B cell (primary cell): ENCODE measurements around the gene DNHD1. TPM values are rescaled to one million over a fixed set of nuclear protein-coding genes. Genes with fewer than 3 reads are reported as not detected.

ENCODE experiments used
- ATAC-seq: fragments of 200-7000 bp; cut with Tn5 transposase; one replicate; pipeline ENCODE4 v1.10.0; 2021; ENCODE audit warnings: low read depth, mild to moderate bottlenecking, moderate number of reproducible peaks, moderate library complexity
- CTCF ChIA-PET: fragments of 350-600 bp; sonication (Branson Sonifier 250); formaldehyde crosslinking; loops from one replicate; lab custom pipeline; 2021; ENCODE audit warnings: antibody characterized with exemption, inconsistent platforms; lab: Charles Lee
- POLR2A ChIA-PET: fragments of 350-600 bp; sonication (Branson Sonifier 250); formaldehyde crosslinking; loops from one replicate; lab custom pipeline; 2021; ENCODE audit warnings: antibody characterized with exemption; lab: Charles Lee
- DNase-seq: peaks from one replicate; pipeline ENCODE4 v3.0.0; 2013
- H2AFZ ChIP-seq: 2 replicates; pipeline ENCODE4 v1.6.1; 2012; ENCODE audit warnings: mild to moderate bottlenecking, low read depth, low read length; ENCODE audit not compliant: insufficient read depth, poor library complexity, severe bottlenecking
- H3K27ac ChIP-seq, 2 donors: 1 replicate in 1 of 2; 2 replicates in 1 of 2; pipeline ENCODE4 v1.5.1; 2012 to 2013; ENCODE audit warnings: low read length in 2 of 2, mild to moderate bottlenecking in 2 of 2, moderate library complexity in 1 of 2
- H3K27me3 ChIP-seq, 4 experiments: fragments of 200-600 bp in 1 of 4; sonication (generic) in 1 of 4; replicated peaks in 1 of 4; 1 replicate in 2 of 4; 2 replicates in 2 of 4; pipeline versions ENCODE4 v1.6.1 to v1.7.0; 2013 to 2016; ENCODE audit warnings: low read length in 3 of 4, mild to moderate bottlenecking in 2 of 4, mixed read lengths in 1 of 4, moderate library complexity in 1 of 4; ENCODE audit not compliant: insufficient read depth in 4 of 4, control insufficient read depth in 3 of 4; ENCODE audit errors: control extremely low read depth in 1 of 4
- H3K36me3 ChIP-seq, 2 experiments: replicated peaks in 1 of 2; 1 replicate in 1 of 2; 2 replicates in 1 of 2; pipeline versions ENCODE4 v1.6.1 to v1.7.1; 2013; ENCODE audit warnings: low read length in 1 of 2; ENCODE audit not compliant: insufficient read depth in 2 of 2, control insufficient read depth in 1 of 2; ENCODE audit errors: control extremely low read depth in 1 of 2, extremely low read depth in 1 of 2
- H3K4me1 ChIP-seq, 2 donors: fragments of 200-600 bp in 1 of 2; sonication (generic) in 1 of 2; 1 replicate in 1 of 2; 2 replicates in 1 of 2; pipeline versions ENCODE4 v1.5.1 to v1.6.1; 2013 to 2017; ENCODE audit warnings: low read length in 2 of 2; ENCODE audit not compliant: control insufficient read depth in 2 of 2, insufficient read depth in 2 of 2
- H3K4me2 ChIP-seq: replicated peaks from 2 replicates; pipeline ENCODE3; 2012; ENCODE audit warnings: mild to moderate bottlenecking, low read depth, low read length; ENCODE audit not compliant: poor library complexity, severe bottlenecking
- H3K4me3 ChIP-seq, 5 experiments: fragments of 200-600 bp in 1 of 5; sonication (generic) in 1 of 5; 1 replicate in 3 of 5; 2 replicates in 2 of 5; pipeline versions ENCODE4 v1.5.1 to v1.7.0; 2011 to 2016; ENCODE audit warnings: low read length in 4 of 5, mild to moderate bottlenecking in 4 of 5, low read depth in 2 of 5, control low read depth in 1 of 5, moderate library complexity in 1 of 5; ENCODE audit not compliant: insufficient read depth in 1 of 5; ENCODE audit errors: control extremely low read depth in 1 of 5, extremely low read depth in 1 of 5
- H3K79me2 ChIP-seq: fragments of 200-600 bp; sonication (generic); one replicate; pipeline ENCODE4 v1.6.0; 2016; ENCODE audit warnings: low read length; ENCODE audit not compliant: control insufficient read depth, insufficient read depth
- H3K9ac ChIP-seq: fragments of 200-600 bp; sonication (generic); 2 replicates; pipeline ENCODE4 v1.6.1; 2017; ENCODE audit warnings: mild to moderate bottlenecking, low read length, moderate library complexity
- H3K9me3 ChIP-seq, 3 donors: one replicate each; pipeline versions ENCODE4 v1.6.1 to v1.7.1; 2013; ENCODE audit warnings: low read length in 2 of 3; ENCODE audit not compliant: control insufficient read depth in 2 of 3, insufficient read depth in 1 of 3; ENCODE audit errors: control extremely low read depth in 1 of 3
- H4K20me1 ChIP-seq: 2 replicates; pipeline ENCODE4 v1.6.0; 2012; ENCODE audit warnings: mild to moderate bottlenecking, low read length; ENCODE audit not compliant: insufficient read depth, control insufficient read depth, poor library complexity, severe bottlenecking
- H3K27ac Mint-ChIP-seq: one replicate; pipeline ENCODE4 v1.8.0; 2021; ENCODE audit warnings: mixed read lengths
- H3K27me3 Mint-ChIP-seq: one replicate; pipeline ENCODE4 v1.8.0; 2021; ENCODE audit warnings: mixed read lengths
- H3K4me1 Mint-ChIP-seq: one replicate; pipeline ENCODE4 v1.8.0; 2021; ENCODE audit warnings: mixed read lengths
- H3K4me3 Mint-ChIP-seq: one replicate; pipeline ENCODE4 v1.8.0; 2021; ENCODE audit warnings: mixed read lengths
- H3K9me3 Mint-ChIP-seq: one replicate; pipeline ENCODE4 v1.8.0; 2022; ENCODE audit warnings: mixed read lengths; ENCODE audit not compliant: insufficient read depth
- CTCF ChIP-seq: fragments of 200-600 bp; IDR thresholded peaks from one replicate; pipeline ENCODE4 v1.8.0; 2022; ENCODE audit warnings: antibody characterized with exemption, mild to moderate bottlenecking
- EZH2 ChIP-seq: IDR thresholded peaks from 2 replicates; pipeline ENCODE4 v1.6.1; 2012; ENCODE audit warnings: borderline replicate concordance, low read depth, mild to moderate bottlenecking, moderate library complexity, low read length; ENCODE audit not compliant: insufficient read depth, poor library complexity, severe bottlenecking
- WGBS: methylation state at CpG from one replicate; pipeline ENCODE4 v1.1.5; 2013; ENCODE audit warnings: missing lambda C conversion rate; ENCODE audit not compliant: insufficient coverage; 5-methylcytosine and 5-hydroxymethylcytosine counted together
- intact Hi-C: fragments of 100-400 bp; cut with micrococcal nuclease; formaldehyde crosslinking; loops from one replicate; pipeline ENCODE4 v1.10.0; 2022
- polyA plus RNA-seq: library from polyadenylated mRNA; depleted of rRNA; stranded (reverse); fragments of >200 nt; gene quantifications from 2 replicates; pipeline ENCODE4 v1.2.3, GENCODE V29; 2012
- total RNA-seq, 2 donors: library from RNA; stranded (reverse); fragments of 120-200 nt in 1 of 2; gene quantifications; 1 replicate in 1 of 2; 2 replicates in 1 of 2; pipeline versions ENCODE4 v1.2.3 to v1.2.4, GENCODE V29; 2013 to 2022

The DNHD1 gene
- total and polyA plus RNA-seq, 2 donors (not counting 1 experiment from before 2014, with no cell fraction given): 53.9 to 58.2 TPM

- Histone ChIP-seq H3K27me3 (no peaks in the 10 kb centered on the region), H3K4me3 (no peak overlapping the region), H3K36me3 (peaks cover 2 to 60% of the 10 kb centered on the region in 2 experiments), H2AFZ (no peak overlapping the region), H3K4me2 (peak overlapping the region; percentile 71), H3K9me3 (no peaks in the 10 kb centered on the region), H3K27ac (peak overlapping the region in 1 of 2 donors; percentile 99), H3K79me2 (peaks cover 41% of the 10 kb centered on the region), H3K9ac (no peak overlapping the region), H4K20me1 (peaks cover 7% of the 10 kb centered on the region), H3K4me1 (peaks cover 37 to 46% of the 10 kb centered on the region in 2 donors)
- WGBS: 100% methylated on average over 3 of the region's 6 CpGs
- ATAC-seq: no peak
- H3K27ac Mint-ChIP-seq: peak overlapping the region; percentile 77
- no peak for DNase-seq
- intact Hi-C loops: no loop called here
- H3K4me3 Mint-ChIP-seq: peak overlapping the region; percentile 95
- H3K4me1 Mint-ChIP-seq: peaks cover 43% of the 10 kb centered on the region
- no peaks in the 10 kb centered on the region for H3K9me3 Mint-ChIP-seq
- no peaks in the 10 kb centered on the region for H3K27me3 Mint-ChIP-seq
- ChIA-PET CTCF (interaction anchor here (3.2 to 4.7 kb wide), 2 partner anchors 57 to 73 kb away, joined by 23 to 33 read pairs; partner anchors contain the start of gene MRPL17), POLR2A (no interaction called here)
- TF ChIP-seq CTCF (no peak), EZH2 (no peak)
Observed at GRCh38 chr11:6610591-6610990, 113.5 kb downstream of the DNHD1 start.
